ENCODE data around the gene PDLIM4.

DNA sequence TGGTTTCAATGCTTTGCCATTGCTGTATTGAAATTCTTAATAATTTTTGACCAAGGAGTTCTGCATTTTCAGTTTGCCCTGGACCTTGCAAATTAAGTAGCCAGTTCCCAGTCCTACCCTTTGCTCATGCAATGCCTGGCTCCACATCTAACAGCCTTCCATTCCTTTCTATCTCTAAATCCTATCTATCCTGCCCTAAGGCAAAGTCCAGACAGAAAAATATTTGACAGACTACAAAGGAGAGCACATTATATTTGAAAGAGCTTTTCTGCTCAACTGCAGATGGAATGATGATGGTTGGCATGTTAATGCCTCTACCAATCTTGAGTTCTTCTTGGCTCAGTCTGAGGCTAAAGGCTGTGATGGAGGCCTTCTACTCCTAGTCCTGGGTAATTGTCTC is 52.2 kb downstream of the PDLIM4 start:
- TF ChIP-seq, protein P1, sequence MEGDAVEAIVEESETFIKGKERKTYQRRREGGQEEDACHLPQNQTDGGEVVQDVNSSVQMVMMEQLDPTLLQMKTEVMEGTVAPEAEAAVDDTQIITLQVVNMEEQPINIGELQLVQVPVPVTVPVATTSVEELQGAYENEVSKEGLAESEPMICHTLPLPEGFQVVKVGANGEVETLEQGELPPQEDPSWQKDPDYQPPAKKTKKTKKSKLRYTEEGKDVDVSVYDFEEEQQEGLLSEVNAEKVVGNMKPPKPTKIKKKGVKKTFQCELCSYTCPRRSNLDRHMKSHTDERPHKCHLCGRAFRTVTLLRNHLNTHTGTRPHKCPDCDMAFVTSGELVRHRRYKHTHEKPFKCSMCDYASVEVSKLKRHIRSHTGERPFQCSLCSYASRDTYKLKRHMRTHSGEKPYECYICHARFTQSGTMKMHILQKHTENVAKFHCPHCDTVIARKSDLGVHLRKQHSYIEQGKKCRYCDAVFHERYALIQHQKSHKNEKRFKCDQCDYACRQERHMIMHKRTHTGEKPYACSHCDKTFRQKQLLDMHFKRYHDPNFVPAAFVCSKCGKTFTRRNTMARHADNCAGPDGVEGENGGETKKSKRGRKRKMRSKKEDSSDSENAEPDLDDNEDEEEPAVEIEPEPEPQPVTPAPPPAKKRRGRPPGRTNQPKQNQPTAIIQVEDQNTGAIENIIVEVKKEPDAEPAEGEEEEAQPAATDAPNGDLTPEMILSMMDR (conservative IDR thresholded peaks at IDR 0.05; ENCODE audit: low read length) = no peak
- TF ChIP-seq EZH2phosphoT487 (IDR thresholded peaks at IDR 0.05; ENCODE audit: borderline replicate concordance, low read depth, low read length) = no peak

Data from OCI-LY7 (cell line).